ENCODE measurements around the gene C14orf119.

Gene C14orf119

DNA sequence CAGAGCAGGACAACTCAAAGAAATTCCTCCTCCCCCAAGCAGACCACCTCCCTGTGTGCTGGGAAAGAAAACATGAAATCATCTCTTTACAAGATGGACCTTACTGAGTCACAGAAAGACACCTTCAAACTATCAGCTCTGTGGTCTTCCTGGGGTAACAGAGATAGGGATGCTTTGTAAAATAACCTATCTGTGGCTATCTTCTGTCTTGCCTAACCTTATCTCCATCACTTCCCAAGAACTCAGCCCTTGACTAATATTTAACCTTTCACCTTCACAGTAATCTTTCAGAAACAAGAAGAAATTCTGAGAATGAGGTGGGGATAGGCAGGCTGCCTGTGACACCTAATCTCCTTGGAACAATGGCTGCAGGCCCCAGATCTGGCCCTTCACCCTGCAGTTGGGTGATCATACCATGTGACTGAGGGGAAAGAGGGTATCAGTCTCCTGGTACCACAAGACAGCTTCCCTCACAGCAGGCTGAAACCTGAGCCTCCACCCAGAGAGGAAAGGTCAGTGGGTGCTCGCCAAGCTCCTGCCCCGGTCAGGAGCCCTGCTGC lies 51.1 kb downstream of the C14orf119 start:
- no peaks in the 10 kb centered on the region for H3K4me1 ChIP-seq (ENCODE audit: control insufficient read depth, insufficient read depth, low read depth, low read length)
- no peak overlapping the region for H3K27ac ChIP-seq (ENCODE audit: low read length, poor library complexity, severe bottlenecking)
- H2AK5ac ChIP-seq (ENCODE audit: low read length, severe bottlenecking), result no peak overlapping the region
- no peak overlapping the region for H2BK120ac ChIP-seq (ENCODE audit: low read depth, low read length)
- no peak overlapping the region for H3K23ac ChIP-seq (ENCODE audit: low read length in 2 of 2)
- H2BK15ac ChIP-seq (ENCODE audit: low read depth, poor library complexity, severe bottlenecking), result no peak overlapping the region
- WGBS, result 90% methylated on average over 2 of the region's 2 CpGs
- H3K4ac ChIP-seq (ENCODE audit: low read depth in 1 of 2, low read length in 2 of 2), result no peak overlapping the region
- H3K9me3 ChIP-seq (ENCODE audit: control insufficient read depth, low read length), result no peaks in the 10 kb centered on the region
- H2BK12ac ChIP-seq (ENCODE audit: low read length in 2 of 2), result no peak overlapping the region
- no peak overlapping the region for H3K14ac ChIP-seq (ENCODE audit: low read length in 2 of 2)
- no peak overlapping the region for H3K4me3 ChIP-seq (ENCODE audit: insufficient read depth in 1 of 2, low read depth in 1 of 2, low read length in 2 of 2)
- no peaks in the 10 kb centered on the region for H3K79me1 ChIP-seq (replicated peaks; ENCODE audit: low read length, poor library complexity, severe bottlenecking)
- H3K9ac ChIP-seq (ENCODE audit: low read length), result peak overlapping the region; percentile 46
- peaks cover 0 to 32% of the 10 kb centered on the region in 2 experiments for H3K36me3 ChIP-seq (ENCODE audit: control insufficient read depth in 1 of 2, insufficient read depth in 2 of 2, low read depth in 1 of 2, low read length in 2 of 2)
- H2BK5ac ChIP-seq (ENCODE audit: low read depth, low read length, poor library complexity, severe bottlenecking), result no peak overlapping the region
- DNase-seq, result no peak
- H3K27me3 ChIP-seq (ENCODE audit: control insufficient read depth in 1 of 2, insufficient read depth in 1 of 2, low read length in 2 of 2), result peaks cover 0 to 9% of the 10 kb centered on the region in 2 experiments
- H3K18ac ChIP-seq (ENCODE audit: low read depth in 1 of 2, low read length in 2 of 2), result no peak overlapping the region
- no peak overlapping the region for H4K91ac ChIP-seq (ENCODE audit: low read length)
- H3K4me2 ChIP-seq (ENCODE audit: low read length, poor library complexity, severe bottlenecking), result no peak overlapping the region
- no peak overlapping the region for H4K8ac ChIP-seq (ENCODE audit: low read length)
- H2AFZ ChIP-seq (ENCODE audit: low read depth, low read length), result no peak overlapping the region

GRCh38 chr14:23146980-23147379 lies 51.7 kb downstream of the C14orf119 start:
- no peaks in the 10 kb centered on the region for H3K4me1 ChIP-seq (ENCODE audit: control insufficient read depth, insufficient read depth, low read depth, low read length)
- H3K27ac ChIP-seq (ENCODE audit: low read length, poor library complexity, severe bottlenecking), result no peak overlapping the region
- DNase-seq, result no peak
- H4K91ac ChIP-seq (ENCODE audit: low read length), result no peak overlapping the region
- no peak overlapping the region for H3K18ac ChIP-seq (ENCODE audit: low read depth in 1 of 2, low read length in 2 of 2)
- H3K4me2 ChIP-seq (ENCODE audit: low read length, poor library complexity, severe bottlenecking), result no peak overlapping the region
- H2BK5ac ChIP-seq (ENCODE audit: low read depth, low read length, poor library complexity, severe bottlenecking), result no peak overlapping the region
- H2AK5ac ChIP-seq (ENCODE audit: low read length, severe bottlenecking), result no peak overlapping the region
- H3K9ac ChIP-seq (ENCODE audit: low read length), result no peak overlapping the region
- H3K14ac ChIP-seq (ENCODE audit: low read length in 2 of 2), result no peak overlapping the region
- H4K8ac ChIP-seq (ENCODE audit: low read length), result no peak overlapping the region
- H3K36me3 ChIP-seq (ENCODE audit: control insufficient read depth in 1 of 2, insufficient read depth in 2 of 2, low read depth in 1 of 2, low read length in 2 of 2), result peaks cover 0 to 29% of the 10 kb centered on the region in 2 experiments
- no peaks in the 10 kb centered on the region for H3K79me1 ChIP-seq (replicated peaks; ENCODE audit: low read length, poor library complexity, severe bottlenecking)
- H2AFZ ChIP-seq (ENCODE audit: low read depth, low read length), result no peak overlapping the region
- H2BK15ac ChIP-seq (ENCODE audit: low read depth, poor library complexity, severe bottlenecking), result no peak overlapping the region
- H3K23ac ChIP-seq (ENCODE audit: low read length in 2 of 2), result no peak overlapping the region
- H3K4me3 ChIP-seq (ENCODE audit: insufficient read depth in 1 of 2, low read depth in 1 of 2, low read length in 2 of 2), result no peak overlapping the region
- no peak overlapping the region for H2BK12ac ChIP-seq (ENCODE audit: low read length in 2 of 2)
- H3K4ac ChIP-seq (ENCODE audit: low read depth in 1 of 2, low read length in 2 of 2), result no peak overlapping the region
- H3K9me3 ChIP-seq (ENCODE audit: control insufficient read depth, low read length), result no peaks in the 10 kb centered on the region
- H2BK120ac ChIP-seq (ENCODE audit: low read depth, low read length), result no peak overlapping the region
- H3K27me3 ChIP-seq (ENCODE audit: control insufficient read depth in 1 of 2, insufficient read depth in 1 of 2, low read length in 2 of 2), result peaks cover 0 to 9% of the 10 kb centered on the region in 2 experiments
- 87% methylated on average over 4 of the region's 4 CpGs for WGBS

- Histone ChIP-seq H2BK5ac (ENCODE audit: low read depth, low read length, poor library complexity, severe bottlenecking) (no peak overlapping the region), H4K91ac (ENCODE audit: low read length) (no peak overlapping the region), H2AFZ (ENCODE audit: low read depth, low read length) (no peak overlapping the region), H2BK15ac (ENCODE audit: low read depth, poor library complexity, severe bottlenecking) (no peak overlapping the region), H2BK12ac (ENCODE audit: low read length in 2 of 2) (no peak overlapping the region), H3K36me3 (ENCODE audit: control insufficient read depth in 1 of 2, insufficient read depth in 2 of 2, low read depth in 1 of 2, low read length in 2 of 2) (peaks cover 0 to 26% of the 10 kb centered on the region in 2 experiments), H3K4ac (ENCODE audit: low read depth in 1 of 2, low read length in 2 of 2) (peak overlapping the region in 1 of 2 experiments; percentile 43), H3K14ac (ENCODE audit: low read length in 2 of 2) (no peak overlapping the region), H3K27ac (ENCODE audit: low read length, poor library complexity, severe bottlenecking) (no peak overlapping the region), H3K27me3 (ENCODE audit: control insufficient read depth in 1 of 2, insufficient read depth in 1 of 2, low read length in 2 of 2) (peaks cover 0 to 8% of the 10 kb centered on the region in 2 experiments), H2AK5ac (ENCODE audit: low read length, severe bottlenecking) (no peak overlapping the region), H3K9ac (ENCODE audit: low read length) (no peak overlapping the region), H4K8ac (ENCODE audit: low read length) (no peak overlapping the region), H3K79me1 (replicated peaks; ENCODE audit: low read length, poor library complexity, severe bottlenecking) (no peaks in the 10 kb centered on the region), H2BK120ac (ENCODE audit: low read depth, low read length) (no peak overlapping the region), H3K4me1 (ENCODE audit: control insufficient read depth, insufficient read depth, low read depth, low read length) (no peaks in the 10 kb centered on the region), H3K23ac (ENCODE audit: low read length in 2 of 2) (no peak overlapping the region), H3K4me2 (ENCODE audit: low read length, poor library complexity, severe bottlenecking) (no peak overlapping the region), H3K4me3 (ENCODE audit: insufficient read depth in 1 of 2, low read depth in 1 of 2, low read length in 2 of 2) (no peak overlapping the region), H3K9me3 (ENCODE audit: control insufficient read depth, low read length) (no peaks in the 10 kb centered on the region), H3K18ac (ENCODE audit: low read depth in 1 of 2, low read length in 2 of 2) (peak overlapping the region in 1 of 2 experiments; percentile 3)
- DNase-seq, result peak; percentile 58
- WGBS, result 100% methylated on average over 1 of the region's 1 CpG
These were observed 52.4 kb downstream of the C14orf119 start for GRCh38 chr14:23147676-23148075.

DNA sequence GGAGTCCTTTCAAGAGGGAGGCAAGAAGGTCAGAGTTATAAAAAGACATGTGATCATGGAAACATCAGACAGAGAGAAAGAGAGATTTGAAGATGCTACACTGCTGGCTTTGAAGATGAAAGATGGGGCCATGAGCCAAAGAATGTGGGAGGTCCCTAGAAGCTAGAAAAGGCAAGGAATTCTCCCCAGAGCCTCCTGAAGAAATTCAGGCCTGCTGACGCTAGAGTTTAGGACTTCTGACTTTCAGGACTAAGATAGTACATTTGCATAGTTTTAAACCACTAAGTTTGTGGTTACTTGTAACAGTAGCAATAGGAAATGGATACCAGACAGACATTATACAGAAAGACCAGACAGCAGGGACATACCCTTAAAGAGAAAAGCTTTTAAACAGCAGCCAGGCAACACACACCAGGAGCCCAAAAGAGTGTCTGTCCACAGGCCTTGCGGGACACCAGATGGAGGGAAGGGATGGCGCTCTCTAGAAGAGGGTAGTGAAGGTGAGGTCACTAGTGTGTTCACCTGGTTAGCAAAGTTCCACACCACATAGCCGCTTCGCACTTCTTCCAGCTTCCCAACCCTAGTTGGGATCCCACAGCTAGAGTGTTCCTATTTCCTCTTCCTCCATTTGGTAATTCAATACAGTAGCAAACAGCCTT lies 53.4 kb downstream of the C14orf119 start:
- Histone ChIP-seq H3K4ac (ENCODE audit: low read depth in 1 of 2, low read length in 2 of 2) (no peak overlapping the region), H2AFZ (ENCODE audit: low read depth, low read length) (no peak overlapping the region), H3K18ac (ENCODE audit: low read depth in 1 of 2, low read length in 2 of 2) (peak overlapping the region in 1 of 2 experiments; percentile 41), H3K4me2 (ENCODE audit: low read length, poor library complexity, severe bottlenecking) (no peak overlapping the region), H4K8ac (ENCODE audit: low read length) (peak overlapping the region; percentile 32), H2BK15ac (ENCODE audit: low read depth, poor library complexity, severe bottlenecking) (no peak overlapping the region), H2BK120ac (ENCODE audit: low read depth, low read length) (no peak overlapping the region), H3K9me3 (ENCODE audit: control insufficient read depth, low read length) (no peaks in the 10 kb centered on the region), H2BK5ac (ENCODE audit: low read depth, low read length, poor library complexity, severe bottlenecking) (no peak overlapping the region), H3K4me3 (ENCODE audit: insufficient read depth in 1 of 2, low read depth in 1 of 2, low read length in 2 of 2) (no peak overlapping the region), H3K36me3 (ENCODE audit: control insufficient read depth in 1 of 2, insufficient read depth in 2 of 2, low read depth in 1 of 2, low read length in 2 of 2) (peaks cover 0 to 19% of the 10 kb centered on the region in 2 experiments), H4K91ac (ENCODE audit: low read length) (no peak overlapping the region), H2BK12ac (ENCODE audit: low read length in 2 of 2) (peak overlapping the region in 1 of 2 experiments; percentile 30), H3K27ac (ENCODE audit: low read length, poor library complexity, severe bottlenecking) (no peak overlapping the region), H3K79me1 (replicated peaks; ENCODE audit: low read length, poor library complexity, severe bottlenecking) (no peaks in the 10 kb centered on the region), H3K23ac (ENCODE audit: low read length in 2 of 2) (no peak overlapping the region), H3K27me3 (ENCODE audit: control insufficient read depth in 1 of 2, insufficient read depth in 1 of 2, low read length in 2 of 2) (no peaks in the 10 kb centered on the region), H2AK5ac (ENCODE audit: low read length, severe bottlenecking) (no peak overlapping the region), H3K4me1 (ENCODE audit: control insufficient read depth, insufficient read depth, low read depth, low read length) (no peaks in the 10 kb centered on the region), H3K9ac (ENCODE audit: low read length) (no peak overlapping the region), H3K14ac (ENCODE audit: low read length in 2 of 2) (peak overlapping the region in 1 of 2 experiments; percentile 26)
- WGBS, result 96% methylated on average over 4 of the region's 5 CpGs
- DNase-seq, result peak; percentile 69
